CD4-positive, alpha-beta T cell treated with Interferon gamma for 1 hour (primary cell): Measurements from ENCODE around the gene CAMSAP2.
"Not testable (repeated sequence)": the region's sequence is repeated elsewhere in the genome, so short reads cannot be mapped to it uniquely, and the experiment has no call there.

Experiments
- DNase-seq: peaks from one replicate; pipeline ENCODE4 v3.0.0-alpha.2; 2020

CAMSAP2 gene

GRCh38 chr1:200786788-200787187, 48.1 kb downstream of the CAMSAP2 start:
- no peak for DNase-seq

- no peak for DNase-seq
Measured at GRCh38 chr1:200787896-200788387, 49.2 kb downstream of the CAMSAP2 start.

GRCh38 chr1:200791012-200791411, 52.3 kb downstream of the CAMSAP2 start:
- not testable (repeated sequence) for DNase-seq

- no peak for DNase-seq
Measured at GRCh38 chr1:200793677-200794076, 55.0 kb downstream of the CAMSAP2 start.

- no peak for DNase-seq
Measured at GRCh38 chr1:200794506-200795065, 55.9 kb downstream of the CAMSAP2 start.

- DNase-seq, result no peak
Measured at GRCh38 chr1:200795156-200795555, 56.5 kb downstream of the CAMSAP2 start.

- no peak for DNase-seq
Measured at GRCh38 chr1:200802042-200802441, 63.3 kb downstream of the CAMSAP2 start.

GRCh38 chr1:200802865-200803512, 64.3 kb downstream of the CAMSAP2 start:
- peak; percentile 60 for DNase-seq

GRCh38 chr1:200805719-200806118, 67.0 kb downstream of the CAMSAP2 start:
- no peak for DNase-seq

- no peak for DNase-seq
Measured at GRCh38 chr1:200808846-200809245, 70.2 kb downstream of the CAMSAP2 start.

GRCh38 chr1:200811704-200812103, 73.0 kb downstream of the CAMSAP2 start:
- DNase-seq, result no peak

GRCh38 chr1:200816624-200817224, 78.0 kb downstream of the CAMSAP2 start:
- DNase-seq, result not testable (repeated sequence)

- no peak for DNase-seq
Measured at GRCh38 chr1:200818248-200818647, 79.6 kb downstream of the CAMSAP2 start.

- no peak for DNase-seq
Measured at GRCh38 chr1:200819726-200820125, 81.0 kb downstream of the CAMSAP2 start.

- DNase-seq, result no peak
Measured at GRCh38 chr1:200831091-200831490, 92.4 kb downstream of the CAMSAP2 start.

GRCh38 chr1:200834383-200834782, 95.7 kb downstream of the CAMSAP2 start:
- no peak for DNase-seq

- no peak for DNase-seq
Measured at GRCh38 chr1:200836213-200836612, 97.5 kb downstream of the CAMSAP2 start.

- DNase-seq, result no peak
Measured at GRCh38 chr1:200837931-200838571, 99.4 kb downstream of the CAMSAP2 start.

- DNase-seq, result no peak
Measured at GRCh38 chr1:200838676-200839445, 100.2 kb downstream of the CAMSAP2 start.

- DNase-seq, result no peak
Measured at GRCh38 chr1:200845360-200845759, 106.7 kb downstream of the CAMSAP2 start.

- no peak for DNase-seq
Measured at GRCh38 chr1:200846398-200846797, 107.7 kb downstream of the CAMSAP2 start.

GRCh38 chr1:200849430-200849829, 110.7 kb downstream of the CAMSAP2 start:
- no peak for DNase-seq

GRCh38 chr1:200850554-200850953, 111.9 kb downstream of the CAMSAP2 start:
- no peak for DNase-seq
